HG03432 (cell line): Measurements from ENCODE around the gene RNF212B.
A peak's percentile ranks its signal among the peaks of the same experiment; 100 is the strongest.

ENCODE experiments used
- ATAC-seq: cut with Tn5 transposase; IDR thresholded peaks from one replicate; pipeline ENCODE4 v1.9.1; 2021; ENCODE audit warnings: mild to moderate bottlenecking, moderate library complexity; ENCODE audit not compliant: unreplicated experiment

RNF212B gene

GRCh38 chr14:23294734-23295561, 57.2 kb downstream of the RNF212B start:
- ATAC-seq: peak; percentile 56

- ATAC-seq: no peak
Observed at GRCh38 chr14:23296012-23296777, 58.5 kb downstream of the RNF212B start.

- no peak for ATAC-seq
Observed at GRCh38 chr14:23297096-23297495, 59.4 kb downstream of the RNF212B start.

GRCh38 chr14:23297611-23298277, 60.0 kb downstream of the RNF212B start:
- no peak for ATAC-seq

GRCh38 chr14:23299211-23299957, 61.6 kb downstream of the RNF212B start:
- ATAC-seq: no peak

- ATAC-seq: no peak
Observed at GRCh38 chr14:23299986-23300686, 62.4 kb downstream of the RNF212B start.

GRCh38 chr14:23300687-23301223, 63.0 kb downstream of the RNF212B start:
- no peak for ATAC-seq

- peak; percentile 81 for ATAC-seq
Observed at GRCh38 chr14:23301288-23301968, 63.7 kb downstream of the RNF212B start.

GRCh38 chr14:23301969-23302289, 64.2 kb downstream of the RNF212B start:
- ATAC-seq: peak; percentile 16

- peak; percentile 38 for ATAC-seq
Observed at GRCh38 chr14:23302290-23303225, 64.8 kb downstream of the RNF212B start, which contains the start of gene PPP1R3E. TSS of gene PPP1R3E (minus strand) at chr14:23302859. CDS start at chr14:23302576, 283 bp downstream.

GRCh38 chr14:23306412-23307145, 68.8 kb downstream of the RNF212B start, which contains the start of gene BCL2L2:
TSS of gene BCL2L2 (plus strand) at chr14:23306833. CDS start at chr14:23307768, 935 bp downstream.
- no peak for ATAC-seq

GRCh38 chr14:23307146-23307530, 69.4 kb downstream of the RNF212B start:
- no peak for ATAC-seq

GRCh38 chr14:23307687-23308644, 70.2 kb downstream of the RNF212B start:
- ATAC-seq: no peak

GRCh38 chr14:23308721-23309445, 71.1 kb downstream of the RNF212B start:
- ATAC-seq: no peak

GRCh38 chr14:23310546-23310945, 72.8 kb downstream of the RNF212B start:
- ATAC-seq: no peak

- no peak for ATAC-seq
Observed at GRCh38 chr14:23316300-23316699, 78.6 kb downstream of the RNF212B start.
